ENCODE data around the gene PTBP1. TPM values are rescaled to one million over a fixed set of nuclear protein-coding genes. Genes with fewer than 3 reads are reported as not detected.
A peak's percentile ranks its signal among the peaks of the same experiment; 100 is the strongest.

The PTBP1 gene
- total RNA-seq, 2 experiments from 2014 or later = 246 to 252 TPM

DNA sequence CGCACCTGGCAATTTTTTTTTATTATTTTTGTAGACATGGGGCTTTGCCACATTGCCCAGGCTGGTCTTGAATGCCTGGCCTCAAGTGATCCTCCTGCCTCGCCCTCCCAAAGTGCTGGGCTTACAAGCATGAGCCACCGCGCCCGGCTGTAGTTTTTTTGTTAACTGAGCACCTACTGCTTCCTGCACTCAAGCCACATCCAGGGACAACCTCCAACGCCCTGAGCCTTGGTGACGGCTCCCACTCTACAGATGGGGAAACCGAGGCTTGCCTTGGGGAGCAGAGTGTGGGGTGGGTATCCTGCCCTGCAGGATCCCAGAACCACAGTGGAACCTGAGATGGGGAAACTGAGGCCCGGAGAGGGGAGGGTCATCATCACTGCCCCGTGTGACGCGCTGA lies 57.9 kb downstream of the PTBP1 start:
- TF ChIP-seq, protein P1, sequence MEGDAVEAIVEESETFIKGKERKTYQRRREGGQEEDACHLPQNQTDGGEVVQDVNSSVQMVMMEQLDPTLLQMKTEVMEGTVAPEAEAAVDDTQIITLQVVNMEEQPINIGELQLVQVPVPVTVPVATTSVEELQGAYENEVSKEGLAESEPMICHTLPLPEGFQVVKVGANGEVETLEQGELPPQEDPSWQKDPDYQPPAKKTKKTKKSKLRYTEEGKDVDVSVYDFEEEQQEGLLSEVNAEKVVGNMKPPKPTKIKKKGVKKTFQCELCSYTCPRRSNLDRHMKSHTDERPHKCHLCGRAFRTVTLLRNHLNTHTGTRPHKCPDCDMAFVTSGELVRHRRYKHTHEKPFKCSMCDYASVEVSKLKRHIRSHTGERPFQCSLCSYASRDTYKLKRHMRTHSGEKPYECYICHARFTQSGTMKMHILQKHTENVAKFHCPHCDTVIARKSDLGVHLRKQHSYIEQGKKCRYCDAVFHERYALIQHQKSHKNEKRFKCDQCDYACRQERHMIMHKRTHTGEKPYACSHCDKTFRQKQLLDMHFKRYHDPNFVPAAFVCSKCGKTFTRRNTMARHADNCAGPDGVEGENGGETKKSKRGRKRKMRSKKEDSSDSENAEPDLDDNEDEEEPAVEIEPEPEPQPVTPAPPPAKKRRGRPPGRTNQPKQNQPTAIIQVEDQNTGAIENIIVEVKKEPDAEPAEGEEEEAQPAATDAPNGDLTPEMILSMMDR (IDR thresholded peaks at IDR 0.05) = no peak
- POLR2A ChIA-PET = no interaction called here
- intact Hi-C loops (cut with DNase I, micrococcal nuclease) = no loop called here
- Histone ChIP-seq H3K27me3 (ENCODE audit: control insufficient read depth in 1 of 2, insufficient read depth in 2 of 2, low read length in 2 of 2) (peaks cover 28 to 37% of the 10 kb centered on the region in 2 experiments), H3K27ac (ENCODE audit: low read depth in 1 of 2, low read length in 2 of 2) (no peak overlapping the region), H3K9me3 (ENCODE audit: control insufficient read depth in 1 of 2, insufficient read depth in 1 of 2, low read length in 2 of 2) (peaks cover 0 to 7% of the 10 kb centered on the region in 2 experiments), H3K4me1 (ENCODE audit: insufficient read depth, low read length) (peaks cover 18% of the 10 kb centered on the region), H3K4me3 (ENCODE audit: low read length) (no peak overlapping the region), H3K36me3 (ENCODE audit: insufficient read depth, low read length) (no peaks in the 10 kb centered on the region)
- no peak overlapping the region for H3K4me3 Mint-ChIP-seq
- ATAC-seq (ENCODE audit: poor library complexity) = no peak
- H3K27ac Mint-ChIP-seq = no peak overlapping the region
- CTCF ChIA-PET = interaction anchor here (1.1 kb wide), 1 partner anchor 172 kb away, joined by 3 read pairs; no protein-coding TSS in a partner anchor
- H3K36me3 Mint-ChIP-seq (ENCODE audit: low read depth) = no peaks in the 10 kb centered on the region
- H3K27me3 Mint-ChIP-seq = peaks cover 17% of the 10 kb centered on the region
- no peaks in the 10 kb centered on the region for H3K9me3 Mint-ChIP-seq
- DNase-seq = no peak
- no peaks in the 10 kb centered on the region for H3K4me1 Mint-ChIP-seq (ENCODE audit: low read depth)

DNA sequence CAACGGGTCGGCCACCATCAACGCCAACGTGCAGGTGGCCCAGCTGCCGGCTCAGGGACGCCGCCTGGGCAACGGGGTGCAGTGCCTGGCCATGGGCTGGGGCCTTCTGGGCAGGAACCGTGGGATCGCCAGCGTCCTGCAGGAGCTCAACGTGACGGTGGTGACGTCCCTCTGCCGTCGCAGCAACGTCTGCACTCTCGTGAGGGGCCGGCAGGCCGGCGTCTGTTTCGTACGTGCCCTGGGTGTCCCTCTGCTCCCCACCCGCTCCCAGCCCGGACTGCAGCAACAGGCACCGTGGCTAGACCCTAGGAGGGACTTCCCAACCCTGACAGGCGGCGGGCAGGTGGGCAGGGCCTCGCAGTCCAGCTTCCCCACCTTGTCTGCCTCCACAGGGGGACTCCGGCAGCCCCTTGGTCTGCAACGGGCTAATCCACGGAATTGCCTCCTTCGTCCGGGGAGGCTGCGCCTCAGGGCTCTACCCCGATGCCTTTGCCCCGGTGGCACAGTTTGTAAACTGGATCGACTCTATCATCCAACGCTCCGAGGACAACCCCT lies 58.4 kb downstream of the PTBP1 start:
- Histone ChIP-seq H3K9me3 (ENCODE audit: control insufficient read depth in 1 of 2, insufficient read depth in 1 of 2, low read length in 2 of 2) (peaks cover 0 to 7% of the 10 kb centered on the region in 2 experiments), H3K4me1 (ENCODE audit: insufficient read depth, low read length) (peaks cover 21% of the 10 kb centered on the region), H3K36me3 (ENCODE audit: insufficient read depth, low read length) (no peaks in the 10 kb centered on the region), H3K4me3 (ENCODE audit: low read length) (no peak overlapping the region), H3K27ac (ENCODE audit: low read depth in 1 of 2, low read length in 2 of 2) (no peak overlapping the region), H3K27me3 (ENCODE audit: control insufficient read depth in 1 of 2, insufficient read depth in 2 of 2, low read length in 2 of 2) (peaks cover 25 to 32% of the 10 kb centered on the region in 2 experiments)
- Mint-ChIP-seq H3K27me3 (peaks cover 13% of the 10 kb centered on the region), H3K9me3 (no peaks in the 10 kb centered on the region), H3K4me1 (ENCODE audit: low read depth) (no peaks in the 10 kb centered on the region), H3K36me3 (ENCODE audit: low read depth) (no peaks in the 10 kb centered on the region), H3K27ac (no peak overlapping the region), H3K4me3 (no peak overlapping the region)
- intact Hi-C loops (cut with DNase I, micrococcal nuclease) = no loop called here
- DNase-seq (peak in 1 of 14 experiments; percentile 37), ATAC-seq (ENCODE audit: poor library complexity) (no peak)
- ChIA-PET POLR2A (interaction anchor here (0.8 kb wide), 1 partner anchor 58 kb away, joined by 4 read pairs; no protein-coding TSS in a partner anchor), CTCF (interaction anchor here (2.1 kb wide), 1 partner anchor 128 kb away, joined by 5 read pairs; the partner anchor contains the start of gene WDR18)
- TF ChIP-seq, protein P1 (IDR thresholded peaks at IDR 0.05) = no peak

GRCh38 chr19:858284-858683 lies 61.0 kb downstream of the PTBP1 start:
- Histone ChIP-seq H3K4me3 (ENCODE audit: low read length) (no peak overlapping the region), H3K4me1 (ENCODE audit: insufficient read depth, low read length) (peaks cover 39% of the 10 kb centered on the region), H3K27me3 (ENCODE audit: control insufficient read depth in 1 of 2, insufficient read depth in 2 of 2, low read length in 2 of 2) (peaks cover 12 to 16% of the 10 kb centered on the region in 2 experiments), H3K9me3 (ENCODE audit: control insufficient read depth in 1 of 2, insufficient read depth in 1 of 2, low read length in 2 of 2) (peaks cover 0 to 10% of the 10 kb centered on the region in 2 experiments), H3K27ac (ENCODE audit: low read depth in 1 of 2, low read length in 2 of 2) (no peak overlapping the region), H3K36me3 (ENCODE audit: insufficient read depth, low read length) (no peaks in the 10 kb centered on the region)
- DNase-seq = no peak
- no peaks in the 10 kb centered on the region for H3K9me3 Mint-ChIP-seq
- no peaks in the 10 kb centered on the region for H3K36me3 Mint-ChIP-seq (ENCODE audit: low read depth)
- ATAC-seq (ENCODE audit: poor library complexity) = no peak
- intact Hi-C loops (cut with DNase I, micrococcal nuclease) = loop anchor here in 1 of 2 experiments (2.0 kb wide), 1 partner anchor 125 kb away; no protein-coding TSS in a partner anchor
- H3K4me3 Mint-ChIP-seq = no peak overlapping the region
- POLR2A ChIA-PET = interaction anchor here (1.0 kb wide), 1 partner anchor 35 kb away, joined by 5 read pairs; the partner anchor contains the start of genes MED16 and RNU6-9
- H3K27me3 Mint-ChIP-seq = peaks cover 13% of the 10 kb centered on the region
- TF ChIP-seq, protein P1 (IDR thresholded peaks at IDR 0.05) = no peak
- H3K4me1 Mint-ChIP-seq (ENCODE audit: low read depth) = peaks cover 10% of the 10 kb centered on the region
- CTCF ChIA-PET = no interaction called here
- H3K27ac Mint-ChIP-seq = no peak overlapping the region

All from CD4-positive, alpha-beta T cell (primary cell).